ENCODE results near the gene NDUFV3.
"Not testable (repeated sequence)": the region's sequence is repeated elsewhere in the genome, so short reads cannot be mapped to it uniquely, and the experiment has no call there.

The NDUFV3 gene

DNA sequence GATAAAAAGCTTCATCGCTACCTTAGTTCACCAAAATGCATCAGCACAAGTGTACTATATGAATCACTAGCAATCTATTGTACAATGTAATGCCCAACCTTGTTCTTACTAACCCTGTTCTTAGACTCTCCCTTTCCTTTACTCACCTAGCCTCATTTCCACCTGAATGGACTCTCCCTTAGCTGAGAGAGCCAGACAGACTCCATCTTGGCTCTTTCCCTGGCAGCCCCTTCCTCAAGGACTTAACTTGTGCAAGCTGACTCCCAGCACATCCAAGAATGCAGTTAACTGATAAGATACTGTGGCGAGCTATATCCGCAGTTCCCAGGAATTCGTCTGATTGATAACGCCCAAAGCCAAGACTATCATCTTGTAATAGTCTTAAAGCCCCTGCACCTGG lies 43.3 kb downstream of the NDUFV3 start:
- DNase-seq (ENCODE audit: low read depth in 2 of 2): not testable (repeated sequence)

DNA sequence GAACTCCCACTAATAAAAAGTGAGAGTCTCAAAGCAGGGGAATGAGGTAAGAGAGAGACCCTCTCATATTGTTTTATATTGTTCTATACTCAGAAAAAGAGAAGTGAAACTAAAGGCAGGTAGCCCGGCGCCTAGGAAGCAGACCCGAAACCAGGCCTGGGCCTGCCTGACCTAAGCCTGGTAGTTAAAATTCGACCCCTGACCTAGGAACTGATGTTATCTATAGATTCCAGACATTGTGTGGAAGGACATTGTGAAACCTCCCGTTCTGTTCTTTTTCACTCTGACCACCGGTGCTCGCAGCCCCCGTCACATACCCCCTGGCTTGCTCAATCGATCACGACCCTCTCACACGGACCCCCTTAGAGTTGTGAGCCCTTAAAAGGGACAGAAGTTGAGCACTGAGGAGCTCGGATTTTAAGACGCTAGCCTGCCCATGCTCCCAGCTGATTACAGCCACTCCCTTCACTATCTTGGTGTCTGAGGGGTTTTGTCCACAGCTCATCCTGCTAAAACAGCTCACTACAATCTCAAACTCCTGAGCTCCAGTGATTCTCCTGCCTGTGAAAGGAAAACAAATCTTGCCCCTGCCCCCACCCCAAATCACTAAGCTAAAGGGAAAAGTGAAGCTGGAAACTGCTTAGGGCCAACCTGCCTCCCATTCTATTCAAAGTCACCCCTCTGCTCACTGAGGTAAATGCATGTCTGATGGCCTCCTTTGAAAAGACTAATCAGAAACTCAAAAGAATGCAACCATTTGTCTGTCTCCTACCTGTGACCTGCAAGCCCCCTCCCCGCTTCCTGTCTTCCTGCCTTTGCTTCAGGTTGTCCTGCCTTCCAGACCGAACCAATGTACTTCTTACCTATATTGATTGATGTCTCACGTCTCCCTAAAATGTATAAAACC lies 44.2 kb downstream of the NDUFV3 start:
- not testable (repeated sequence) for DNase-seq (ENCODE audit: low read depth in 2 of 2)

- DNase-seq (ENCODE audit: low read depth in 2 of 2): no peak
Observed at GRCh38 chr21:42937960-42938605, 45.0 kb downstream of the NDUFV3 start.

DNA sequence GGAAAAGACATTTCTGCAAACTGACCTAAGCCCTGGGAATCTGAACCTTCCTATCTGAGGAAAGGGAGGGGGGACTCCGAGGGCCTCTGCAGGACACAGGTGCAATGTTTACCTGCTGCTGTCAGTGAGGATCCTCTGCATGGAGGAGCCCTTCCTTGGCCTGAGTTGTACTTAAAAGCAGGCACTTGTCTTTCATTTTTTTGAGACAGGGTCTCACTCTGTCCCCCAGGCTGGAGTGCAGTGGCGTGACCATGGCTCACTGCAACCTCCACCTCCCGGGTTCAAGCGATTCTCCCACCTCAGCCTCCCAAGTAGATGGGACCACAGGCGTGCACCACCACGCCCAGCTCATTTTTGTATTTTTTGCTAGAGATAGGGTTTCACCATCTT lies 45.5 kb downstream of the NDUFV3 start:
- DNase-seq (ENCODE audit: low read depth in 2 of 2): not testable (repeated sequence)

- no peak for DNase-seq (ENCODE audit: low read depth in 2 of 2)
Observed at GRCh38 chr21:42939582-42940413, 46.7 kb downstream of the NDUFV3 start.

GRCh38 chr21:42941696-42942085 lies 48.6 kb downstream of the NDUFV3 start:
- no peak for DNase-seq (ENCODE audit: low read depth in 2 of 2)

DNA sequence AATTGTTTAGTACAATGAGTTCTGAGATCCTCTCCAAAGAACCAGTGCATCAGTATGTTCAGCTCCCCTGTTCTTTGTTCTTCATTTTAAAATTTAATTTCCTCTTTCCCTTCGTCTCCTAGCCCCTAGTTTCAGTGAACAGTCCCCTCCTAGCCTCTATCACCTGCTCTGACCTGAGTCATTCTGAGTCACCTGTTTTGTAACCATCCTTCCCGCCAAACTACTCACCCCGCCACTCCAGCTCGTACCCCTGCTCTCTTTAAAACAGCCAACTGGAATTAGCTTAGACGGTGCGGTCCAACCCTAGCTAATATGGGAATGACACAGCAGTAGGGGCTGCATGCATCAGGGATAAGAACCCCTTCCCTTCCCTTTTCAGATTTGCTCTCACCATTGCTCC lies 49.1 kb downstream of the NDUFV3 start:
- no peak for DNase-seq (ENCODE audit: low read depth in 2 of 2)

DNA sequence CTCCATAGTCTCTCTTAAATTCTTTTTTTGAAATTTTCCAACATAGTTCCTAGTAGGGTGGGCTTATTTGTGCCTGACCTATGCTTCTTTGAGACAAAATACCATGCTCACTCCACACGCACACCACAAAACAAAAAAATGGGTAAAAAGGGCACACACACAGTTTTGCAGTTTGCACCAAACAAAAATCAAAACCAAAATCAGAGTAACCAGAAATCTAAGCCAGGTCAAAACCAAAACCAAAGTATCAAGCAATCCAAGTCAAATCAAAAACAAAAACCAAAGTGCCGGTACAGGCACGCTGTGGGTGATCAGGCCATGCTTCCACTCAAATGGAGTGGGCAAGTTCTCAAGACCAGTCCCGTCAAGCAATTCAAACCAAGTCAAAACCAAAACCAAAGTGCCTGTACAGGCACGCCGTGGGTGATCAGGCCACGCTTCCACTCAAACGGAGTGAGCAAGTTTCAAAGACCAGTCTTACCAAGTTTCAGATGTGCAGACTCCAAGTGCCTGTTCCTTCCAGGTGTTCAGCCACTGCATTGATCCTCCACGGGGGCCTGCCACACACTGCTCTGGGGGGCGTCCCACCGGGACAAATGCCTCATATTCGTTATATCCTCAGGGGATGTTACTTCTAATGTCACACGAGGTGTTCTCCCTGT lies 56.1 kb downstream of the NDUFV3 start:
- DNase-seq (ENCODE audit: low read depth in 2 of 2): not testable (repeated sequence)

DNA sequence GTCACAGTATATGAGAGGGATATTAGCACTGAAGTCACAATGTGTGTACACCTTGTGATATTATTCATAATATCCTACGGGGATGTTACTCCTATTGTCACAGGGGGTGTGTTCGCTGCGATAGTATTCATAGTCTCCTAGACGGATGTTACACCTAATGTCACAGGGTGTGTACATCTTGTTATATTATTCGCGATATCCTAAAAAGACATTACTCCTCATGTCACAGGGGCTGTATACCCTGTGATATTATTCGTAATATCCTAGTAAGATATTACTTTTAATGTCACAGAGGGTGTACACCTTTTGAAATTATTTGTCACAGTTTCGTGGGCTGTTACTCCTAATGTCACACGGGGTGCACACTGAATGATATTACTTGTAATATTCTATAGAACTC lies 58.1 kb downstream of the NDUFV3 start:
- not testable (repeated sequence) for DNase-seq (ENCODE audit: low read depth in 2 of 2)

DNA sequence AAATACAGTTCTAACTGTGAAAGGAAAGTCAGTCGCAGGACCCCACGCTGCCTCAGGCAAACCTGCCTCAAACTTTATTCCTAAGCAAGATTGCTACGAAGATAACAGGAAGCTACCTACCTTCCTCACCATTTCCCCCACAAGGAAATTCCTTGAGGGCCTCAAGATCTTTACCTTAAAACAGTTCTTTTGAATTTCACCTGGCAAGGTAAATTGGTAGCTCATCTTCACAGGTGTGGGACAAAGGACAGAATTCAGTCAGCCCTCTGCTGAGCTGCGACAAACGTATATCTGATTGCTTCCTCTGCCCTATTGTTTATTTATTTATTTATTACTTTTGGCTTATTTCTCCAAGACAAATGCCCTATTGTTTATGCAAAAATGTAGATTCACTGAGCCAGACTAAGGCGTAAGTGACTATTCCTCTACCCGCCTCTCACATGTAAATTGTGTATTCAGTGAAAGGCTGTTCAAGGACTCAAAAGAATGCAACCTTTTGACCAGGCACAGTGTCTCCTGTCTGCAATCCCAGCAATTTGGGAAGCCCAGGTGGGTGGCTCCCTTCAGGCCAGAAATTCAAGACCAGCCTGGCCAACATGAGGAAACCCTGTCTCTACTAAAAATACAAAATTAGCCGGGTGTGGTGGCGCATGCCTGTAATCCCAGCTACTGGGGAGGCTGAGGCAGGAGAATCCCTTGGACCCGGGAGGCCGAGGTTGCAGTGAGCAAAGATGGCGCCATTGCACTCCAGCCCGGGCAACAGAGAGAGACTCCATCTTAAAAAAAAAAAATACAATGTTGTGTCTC lies 63.9 kb downstream of the NDUFV3 start:
- DNase-seq (ENCODE audit: low read depth in 2 of 2): no peak

- DNase-seq (ENCODE audit: low read depth in 2 of 2): not testable (repeated sequence)
Observed at GRCh38 chr21:42958122-42958521, 65.0 kb downstream of the NDUFV3 start.

- DNase-seq (ENCODE audit: low read depth in 2 of 2): no peak
Observed at GRCh38 chr21:42959728-42960127, 66.6 kb downstream of the NDUFV3 start.

DNA sequence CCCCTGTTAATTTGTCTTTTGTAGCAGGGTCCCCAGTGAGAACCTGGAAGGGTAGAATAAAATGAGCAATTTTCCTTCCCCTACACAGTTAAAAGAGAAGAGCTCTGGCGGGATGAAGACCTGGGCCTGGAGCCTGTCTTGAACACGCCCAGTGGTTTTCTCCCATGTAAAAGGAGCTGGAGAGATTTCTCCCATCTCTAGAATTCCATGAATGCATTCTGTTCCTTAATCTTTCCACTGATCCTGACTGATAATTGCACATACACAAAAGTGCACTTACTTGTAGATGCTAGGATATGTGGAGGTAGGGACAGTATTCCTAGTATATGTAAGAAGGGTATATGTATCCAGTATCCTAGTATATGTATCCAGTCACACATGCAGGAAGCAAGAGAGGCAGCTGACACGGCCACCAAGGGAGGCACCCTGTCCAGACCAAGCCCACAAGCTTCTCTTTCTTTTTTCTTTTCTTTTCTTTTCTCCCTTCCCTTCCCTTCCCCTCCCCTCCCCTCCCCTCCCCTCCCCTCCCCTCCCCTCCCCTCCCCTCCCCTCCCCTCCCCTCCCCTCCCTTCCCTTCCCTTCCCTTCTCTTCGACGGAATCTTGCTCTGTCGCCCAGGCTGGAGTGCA lies 69.4 kb downstream of the NDUFV3 start:
- no peak for DNase-seq (ENCODE audit: low read depth in 2 of 2)
